ENCODE measurements around the gene LGR4. TPM values are rescaled to one million over a fixed set of nuclear protein-coding genes. Genes with fewer than 3 reads are reported as not detected.
A peak's percentile ranks its signal among the peaks of the same experiment; 100 is the strongest.

Gene LGR4
- total and polyA plus RNA-seq, 2 of the 13 experiments (the other 11 are each of a cell fraction or from before 2014, with no cell fraction given): 42.1 to 68.7 TPM

DNA sequence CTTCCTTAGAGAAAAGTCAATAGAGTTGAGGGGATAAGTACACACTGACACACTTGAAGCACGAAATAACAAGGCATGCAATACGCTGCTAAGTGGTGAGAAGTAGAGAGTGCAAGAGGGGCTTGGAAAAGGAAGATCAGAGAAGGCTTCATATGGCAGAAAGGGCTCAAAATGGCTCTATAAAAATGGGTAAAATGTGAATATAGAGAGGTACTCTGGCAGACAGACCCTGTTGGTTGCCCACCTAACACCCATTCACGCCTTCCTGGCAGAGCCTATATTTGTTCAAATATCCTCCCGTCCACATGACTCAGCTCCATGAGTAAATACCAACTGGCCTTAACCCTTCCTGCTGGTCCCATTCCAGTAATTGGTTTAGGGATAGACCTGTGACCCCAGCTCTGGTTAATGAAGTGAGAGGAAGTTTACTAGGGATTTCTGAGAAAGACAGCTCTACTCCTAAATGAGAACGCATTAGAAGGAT lies 70.7 kb downstream of the LGR4 start (continued):
- TF ChIP-seq, protein P1, sequence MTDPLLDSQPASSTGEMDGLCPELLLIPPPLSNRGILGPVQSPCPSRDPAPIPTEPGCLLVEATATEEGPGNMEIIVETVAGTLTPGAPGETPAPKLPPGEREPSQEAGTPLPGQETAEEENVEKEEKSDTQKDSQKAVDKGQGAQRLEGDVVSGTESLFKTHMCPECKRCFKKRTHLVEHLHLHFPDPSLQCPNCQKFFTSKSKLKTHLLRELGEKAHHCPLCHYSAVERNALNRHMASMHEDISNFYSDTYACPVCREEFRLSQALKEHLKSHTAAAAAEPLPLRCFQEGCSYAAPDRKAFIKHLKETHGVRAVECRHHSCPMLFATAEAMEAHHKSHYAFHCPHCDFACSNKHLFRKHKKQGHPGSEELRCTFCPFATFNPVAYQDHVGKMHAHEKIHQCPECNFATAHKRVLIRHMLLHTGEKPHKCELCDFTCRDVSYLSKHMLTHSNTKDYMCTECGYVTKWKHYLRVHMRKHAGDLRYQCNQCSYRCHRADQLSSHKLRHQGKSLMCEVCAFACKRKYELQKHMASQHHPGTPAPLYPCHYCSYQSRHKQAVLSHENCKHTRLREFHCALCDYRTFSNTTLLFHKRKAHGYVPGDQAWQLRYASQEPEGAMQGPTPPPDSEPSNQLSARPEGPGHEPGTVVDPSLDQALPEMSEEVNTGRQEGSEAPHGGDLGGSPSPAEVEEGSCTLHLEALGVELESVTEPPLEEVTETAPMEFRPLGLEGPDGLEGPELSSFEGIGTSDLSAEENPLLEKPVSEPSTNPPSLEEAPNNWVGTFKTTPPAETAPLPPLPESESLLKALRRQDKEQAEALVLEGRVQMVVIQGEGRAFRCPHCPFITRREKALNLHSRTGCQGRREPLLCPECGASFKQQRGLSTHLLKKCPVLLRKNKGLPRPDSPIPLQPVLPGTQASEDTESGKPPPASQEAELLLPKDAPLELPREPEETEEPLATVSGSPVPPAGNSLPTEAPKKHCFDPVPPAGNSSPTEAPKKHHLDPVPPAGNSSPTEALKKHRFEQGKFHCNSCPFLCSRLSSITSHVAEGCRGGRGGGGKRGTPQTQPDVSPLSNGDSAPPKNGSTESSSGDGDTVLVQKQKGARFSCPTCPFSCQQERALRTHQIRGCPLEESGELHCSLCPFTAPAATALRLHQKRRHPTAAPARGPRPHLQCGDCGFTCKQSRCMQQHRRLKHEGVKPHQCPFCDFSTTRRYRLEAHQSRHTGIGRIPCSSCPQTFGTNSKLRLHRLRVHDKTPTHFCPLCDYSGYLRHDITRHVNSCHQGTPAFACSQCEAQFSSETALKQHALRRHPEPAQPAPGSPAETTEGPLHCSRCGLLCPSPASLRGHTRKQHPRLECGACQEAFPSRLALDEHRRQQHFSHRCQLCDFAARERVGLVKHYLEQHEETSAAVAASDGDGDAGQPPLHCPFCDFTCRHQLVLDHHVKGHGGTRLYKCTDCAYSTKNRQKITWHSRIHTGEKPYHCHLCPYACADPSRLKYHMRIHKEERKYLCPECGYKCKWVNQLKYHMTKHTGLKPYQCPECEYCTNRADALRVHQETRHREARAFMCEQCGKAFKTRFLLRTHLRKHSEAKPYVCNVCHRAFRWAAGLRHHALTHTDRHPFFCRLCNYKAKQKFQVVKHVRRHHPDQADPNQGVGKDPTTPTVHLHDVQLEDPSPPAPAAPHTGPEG (CRISPR knock-in tag; IDR thresholded peaks at IDR 0.05): 0 out of 2 replicates have a peak, but pooled peaks have one; percentile 81
- TF ChIP-seq SAP130 (CRISPR knock-in tag; IDR thresholded peaks at IDR 0.05; ENCODE audit: low read depth) (peak; percentile 80), ZNF232 (CRISPR knock-in tag; IDR thresholded peaks at IDR 0.05; ENCODE audit: borderline replicate concordance) (no peak), FOXP1 (IDR thresholded peaks at IDR 0.05) (no peak), FOXP1 (CRISPR knock-in tag; IDR thresholded peaks at IDR 0.05) (peak; percentile 66), ZNF883 (CRISPR knock-in tag; IDR thresholded peaks at IDR 0.05; ENCODE audit: not compliant biosample characterization) (no peak), TBX2 (CRISPR knock-in tag; IDR thresholded peaks at IDR 0.05; ENCODE audit: borderline replicate concordance) (peak; percentile 96), BRCA1 (CRISPR knock-in tag; IDR thresholded peaks at IDR 0.05) (no peak), ZNF660 (CRISPR knock-in tag; IDR thresholded peaks at IDR 0.05; ENCODE audit: borderline replicate concordance, low read depth) (no peak), GZF1 (CRISPR knock-in tag; IDR thresholded peaks at IDR 0.05) (no peak), ZBTB21 (CRISPR knock-in tag; IDR thresholded peaks at IDR 0.05) (no peak), ATM (IDR thresholded peaks at IDR 0.05; ENCODE audit: borderline replicate concordance) (no peak), ZFP62 (CRISPR knock-in tag; IDR thresholded peaks at IDR 0.05) (no peak)
- TF ChIP-seq, protein P2, sequence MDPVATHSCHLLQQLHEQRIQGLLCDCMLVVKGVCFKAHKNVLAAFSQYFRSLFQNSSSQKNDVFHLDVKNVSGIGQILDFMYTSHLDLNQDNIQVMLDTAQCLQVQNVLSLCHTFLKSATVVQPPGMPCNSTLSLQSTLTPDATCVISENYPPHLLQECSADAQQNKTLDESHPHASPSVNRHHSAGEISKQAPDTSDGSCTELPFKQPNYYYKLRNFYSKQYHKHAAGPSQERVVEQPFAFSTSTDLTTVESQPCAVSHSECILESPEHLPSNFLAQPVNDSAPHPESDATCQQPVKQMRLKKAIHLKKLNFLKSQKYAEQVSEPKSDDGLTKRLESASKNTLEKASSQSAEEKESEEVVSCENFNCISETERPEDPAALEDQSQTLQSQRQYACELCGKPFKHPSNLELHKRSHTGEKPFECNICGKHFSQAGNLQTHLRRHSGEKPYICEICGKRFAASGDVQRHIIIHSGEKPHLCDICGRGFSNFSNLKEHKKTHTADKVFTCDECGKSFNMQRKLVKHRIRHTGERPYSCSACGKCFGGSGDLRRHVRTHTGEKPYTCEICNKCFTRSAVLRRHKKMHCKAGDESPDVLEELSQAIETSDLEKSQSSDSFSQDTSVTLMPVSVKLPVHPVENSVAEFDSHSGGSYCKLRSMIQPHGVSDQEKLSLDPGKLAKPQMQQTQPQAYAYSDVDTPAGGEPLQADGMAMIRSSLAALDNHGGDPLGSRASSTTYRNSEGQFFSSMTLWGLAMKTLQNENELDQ (CRISPR knock-in tag; IDR thresholded peaks at IDR 0.05; ENCODE audit: borderline replicate concordance): no peak
- TF ChIP-seq, protein P3, sequence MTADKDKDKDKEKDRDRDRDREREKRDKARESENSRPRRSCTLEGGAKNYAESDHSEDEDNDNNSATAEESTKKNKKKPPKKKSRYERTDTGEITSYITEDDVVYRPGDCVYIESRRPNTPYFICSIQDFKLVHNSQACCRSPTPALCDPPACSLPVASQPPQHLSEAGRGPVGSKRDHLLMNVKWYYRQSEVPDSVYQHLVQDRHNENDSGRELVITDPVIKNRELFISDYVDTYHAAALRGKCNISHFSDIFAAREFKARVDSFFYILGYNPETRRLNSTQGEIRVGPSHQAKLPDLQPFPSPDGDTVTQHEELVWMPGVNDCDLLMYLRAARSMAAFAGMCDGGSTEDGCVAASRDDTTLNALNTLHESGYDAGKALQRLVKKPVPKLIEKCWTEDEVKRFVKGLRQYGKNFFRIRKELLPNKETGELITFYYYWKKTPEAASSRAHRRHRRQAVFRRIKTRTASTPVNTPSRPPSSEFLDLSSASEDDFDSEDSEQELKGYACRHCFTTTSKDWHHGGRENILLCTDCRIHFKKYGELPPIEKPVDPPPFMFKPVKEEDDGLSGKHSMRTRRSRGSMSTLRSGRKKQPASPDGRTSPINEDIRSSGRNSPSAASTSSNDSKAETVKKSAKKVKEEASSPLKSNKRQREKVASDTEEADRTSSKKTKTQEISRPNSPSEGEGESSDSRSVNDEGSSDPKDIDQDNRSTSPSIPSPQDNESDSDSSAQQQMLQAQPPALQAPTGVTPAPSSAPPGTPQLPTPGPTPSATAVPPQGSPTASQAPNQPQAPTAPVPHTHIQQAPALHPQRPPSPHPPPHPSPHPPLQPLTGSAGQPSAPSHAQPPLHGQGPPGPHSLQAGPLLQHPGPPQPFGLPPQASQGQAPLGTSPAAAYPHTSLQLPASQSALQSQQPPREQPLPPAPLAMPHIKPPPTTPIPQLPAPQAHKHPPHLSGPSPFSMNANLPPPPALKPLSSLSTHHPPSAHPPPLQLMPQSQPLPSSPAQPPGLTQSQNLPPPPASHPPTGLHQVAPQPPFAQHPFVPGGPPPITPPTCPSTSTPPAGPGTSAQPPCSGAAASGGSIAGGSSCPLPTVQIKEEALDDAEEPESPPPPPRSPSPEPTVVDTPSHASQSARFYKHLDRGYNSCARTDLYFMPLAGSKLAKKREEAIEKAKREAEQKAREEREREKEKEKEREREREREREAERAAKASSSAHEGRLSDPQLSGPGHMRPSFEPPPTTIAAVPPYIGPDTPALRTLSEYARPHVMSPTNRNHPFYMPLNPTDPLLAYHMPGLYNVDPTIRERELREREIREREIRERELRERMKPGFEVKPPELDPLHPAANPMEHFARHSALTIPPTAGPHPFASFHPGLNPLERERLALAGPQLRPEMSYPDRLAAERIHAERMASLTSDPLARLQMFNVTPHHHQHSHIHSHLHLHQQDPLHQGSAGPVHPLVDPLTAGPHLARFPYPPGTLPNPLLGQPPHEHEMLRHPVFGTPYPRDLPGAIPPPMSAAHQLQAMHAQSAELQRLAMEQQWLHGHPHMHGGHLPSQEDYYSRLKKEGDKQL (CRISPR knock-in tag; IDR thresholded peaks at IDR 0.05; ENCODE audit: low read depth): peak; percentile 69

Data from HepG2 (cell line).